ENCODE data around the gene MBOAT7. TPM values are rescaled to one million over a fixed set of nuclear protein-coding genes. Genes with fewer than 3 reads are reported as not detected.
A peak's percentile ranks its signal among the peaks of the same experiment; 100 is the strongest.

Gene MBOAT7
- total RNA-seq, 1 donor from 2014 or later: 57.9 TPM

- H3K27ac ChIP-seq: no peak overlapping the region
- DNase-seq (no peak), ATAC-seq (no peak)
- intact Hi-C loops (cut with DNase I): no loop called here
- no peaks in the 10 kb centered on the region for H3K9me3 ChIP-seq
- H3K27me3 ChIP-seq: no peaks in the 10 kb centered on the region
- no peak for TF ChIP-seq CTCF (IDR thresholded peaks at IDR 0.05)
- peaks cover 82% of the 10 kb centered on the region for H3K36me3 ChIP-seq
- no peak overlapping the region for H3K4me3 ChIP-seq
- H3K4me1 ChIP-seq: peaks cover 10% of the 10 kb centered on the region
Observed at GRCh38 chr19:54145541-54146158, 43.7 kb downstream of the MBOAT7 start.

- no peak overlapping the region for H3K27ac ChIP-seq
- DNase-seq (no peak), ATAC-seq (no peak)
- intact Hi-C loops (cut with DNase I): no loop called here
- no peak overlapping the region for H3K4me3 ChIP-seq
- H3K27me3 ChIP-seq: no peaks in the 10 kb centered on the region
- H3K4me1 ChIP-seq: peaks cover 29% of the 10 kb centered on the region
- H3K9me3 ChIP-seq: no peaks in the 10 kb centered on the region
- TF ChIP-seq CTCF (IDR thresholded peaks at IDR 0.05): no peak
- H3K36me3 ChIP-seq: peaks cover 57% of the 10 kb centered on the region
Observed at GRCh38 chr19:54142166-54142780, 47.1 kb downstream of the MBOAT7 start.

- Histone ChIP-seq H3K4me3 (no peak overlapping the region), H3K27me3 (no peaks in the 10 kb centered on the region), H3K4me1 (peaks cover 31% of the 10 kb centered on the region), H3K36me3 (peaks cover 48% of the 10 kb centered on the region), H3K27ac (no peak overlapping the region), H3K9me3 (no peaks in the 10 kb centered on the region)
- ATAC-seq (no peak), DNase-seq (no peak)
- TF ChIP-seq CTCF (IDR thresholded peaks at IDR 0.05): no peak
- intact Hi-C loops (cut with DNase I): no loop called here
Observed at GRCh38 chr19:54141356-54141755, 48.0 kb downstream of the MBOAT7 start.

- H3K4me1 ChIP-seq: peaks cover 37% of the 10 kb centered on the region
- H3K27ac ChIP-seq: peak overlapping the region; percentile 98
- H3K4me3 ChIP-seq: peak overlapping the region; percentile 96
- no peak for ATAC-seq
- TF ChIP-seq CTCF (IDR thresholded peaks at IDR 0.05): no peak
- no peaks in the 10 kb centered on the region for H3K27me3 ChIP-seq
- no peak for DNase-seq
- H3K36me3 ChIP-seq: peaks cover 21% of the 10 kb centered on the region
- no peaks in the 10 kb centered on the region for H3K9me3 ChIP-seq
- intact Hi-C loops (cut with DNase I): no loop called here
Observed at GRCh38 chr19:54138489-54139256, 50.7 kb downstream of the MBOAT7 start.

- TF ChIP-seq CTCF (IDR thresholded peaks at IDR 0.05): no peak
- DNase-seq (peak; percentile 74), ATAC-seq (no peak)
- Histone ChIP-seq H3K9me3 (no peaks in the 10 kb centered on the region), H3K4me1 (peaks cover 37% of the 10 kb centered on the region), H3K4me3 (peak within 1 kb of the TSS; percentile 96), H3K36me3 (peaks cover 13% of the 10 kb centered on the region), H3K27ac (peak within 1 kb of the TSS; percentile 98), H3K27me3 (no peaks in the 10 kb centered on the region)
- intact Hi-C loops (cut with DNase I): no loop called here
Observed at GRCh38 chr19:54137699-54138488, 51.5 kb downstream of the MBOAT7 start, which contains the start of gene CNOT3. TSS of gene CNOT3 (plus strand) at chr19:54137762. CDS start at chr19:54142979, 5,217 bp downstream.
